HepG2 (cell line): ENCODE measurements around the gene SFXN2. TPM values are rescaled to one million over a fixed set of nuclear protein-coding genes. Genes with fewer than 3 reads are reported as not detected.

Experiments
- ATF4 ChIP-seq, 2 experiments: fragments of 450-650 bp in 1 of 2; sonication (generic) in 1 of 2; formaldehyde crosslinking; IDR thresholded peaks; 2 replicates each; pipeline versions ENCODE4 v1.5.0 to v1.8.0; 2020 to 2022; ENCODE audit warnings: mild to moderate bottlenecking in 1 of 2, missing genetic modification reagents in 1 of 2
- DBP ChIP-seq: sonication (generic); formaldehyde crosslinking; IDR thresholded peaks from 2 replicates; pipeline ENCODE4 v1.4.0; 2020; ENCODE audit warnings: missing genetic modification reagents; ENCODE audit errors: not compliant biosample characterization
- HIVEP1 ChIP-seq: sonication (generic); formaldehyde crosslinking; IDR thresholded peaks from 2 replicates; pipeline ENCODE4 v1.4.0; 2020; ENCODE audit warnings: mild to moderate bottlenecking, missing genetic modification reagents
- HNF4A ChIP-seq: sonication (generic); formaldehyde crosslinking; IDR thresholded peaks from 2 replicates; pipeline ENCODE4 v1.4.0; 2020; ENCODE audit warnings: missing genetic modification reagents
- KDM5B ChIP-seq: sonication (generic); formaldehyde crosslinking; IDR thresholded peaks from 2 replicates; pipeline ENCODE4 v1.4.0; 2020; ENCODE audit warnings: missing genetic modification reagents, mild to moderate bottlenecking, borderline replicate concordance
- KLF16 ChIP-seq, 2 experiments: sonication (generic) in 1 of 2; formaldehyde crosslinking in 1 of 2; IDR thresholded peaks; 2 replicates each; pipeline versions ENCODE4 v1.6.1 to v1.8.0; 2016 to 2023; ENCODE audit warnings: missing genetic modification reagents in 2 of 2, missing compliant biosample characterization in 1 of 2
- RFX3 ChIP-seq: IDR thresholded peaks from 2 replicates; pipeline ENCODE4 v1.6.1; 2016; ENCODE audit warnings: missing biosample characterization, missing genetic modification reagents
- SAP130 ChIP-seq: IDR thresholded peaks from 2 replicates; pipeline ENCODE4 v1.6.1; 2016; ENCODE audit warnings: low read depth
- SKI ChIP-seq: fragments of 450-650 bp; IDR thresholded peaks from one replicate; pipeline ENCODE4 v1.6.1; 2018; ENCODE audit warnings: mild to moderate bottlenecking; ENCODE audit not compliant: partially characterized antibody
- SUZ12 ChIP-seq: fragments of 150-350 bp; IDR thresholded peaks from 2 replicates; pipeline ENCODE4 v1.6.1; 2014; ENCODE audit warnings: low read depth, low read length
- TBL1XR1 ChIP-seq: fragments of 150-350 bp; IDR thresholded peaks from 2 replicates; pipeline ENCODE4 v1.6.1; 2014; ENCODE audit warnings: borderline replicate concordance, low read length; ENCODE audit not compliant: partially characterized antibody
- TFDP2 ChIP-seq: sonication (generic); formaldehyde crosslinking; IDR thresholded peaks from 2 replicates; pipeline ENCODE4 v1.4.0; 2020; ENCODE audit warnings: missing genetic modification reagents
- THRA ChIP-seq: sonication (generic); formaldehyde crosslinking; IDR thresholded peaks from 2 replicates; pipeline ENCODE4 v1.4.0; 2020; ENCODE audit warnings: missing genetic modification reagents, borderline replicate concordance
- XRCC5 ChIP-seq: fragments of 200-400 bp; formaldehyde crosslinking; optimal IDR thresholded peaks from 2 replicates; pipeline ENCODE3; 2017; ENCODE audit warnings: mild to moderate bottlenecking, low read length
- YEATS2 ChIP-seq: sonication (generic); formaldehyde crosslinking; IDR thresholded peaks from 2 replicates; pipeline ENCODE4 v1.4.0; 2020; ENCODE audit warnings: missing genetic modification reagents, borderline replicate concordance
- ZBTB14 ChIP-seq: sonication (generic); formaldehyde crosslinking; IDR thresholded peaks from 2 replicates; pipeline ENCODE4 v1.4.0; 2020; ENCODE audit warnings: missing genetic modification reagents
- ZBTB7A ChIP-seq: sonication (generic); formaldehyde crosslinking; IDR thresholded peaks from 2 replicates; pipeline ENCODE4 v1.8.0; 2022; ENCODE audit warnings: mild to moderate bottlenecking, missing genetic modification reagents
- ZGPAT ChIP-seq: IDR thresholded peaks from 2 replicates; pipeline ENCODE4 v1.6.1; 2016; ENCODE audit warnings: mild to moderate bottlenecking
- ZNF292 ChIP-seq: sonication (generic); formaldehyde crosslinking; IDR thresholded peaks from 2 replicates; pipeline ENCODE4 v1.8.1; 2022; ENCODE audit warnings: mild to moderate bottlenecking, low read depth, missing genetic modification reagents, borderline replicate concordance
- ZNF44 ChIP-seq: sonication (generic); formaldehyde crosslinking; IDR thresholded peaks from 2 replicates; pipeline ENCODE4 v1.5.1; 2020; ENCODE audit warnings: mild to moderate bottlenecking, missing genetic modification reagents
- ZNF501 ChIP-seq: sonication (generic); formaldehyde crosslinking; IDR thresholded peaks from 2 replicates; pipeline ENCODE4 v1.5.1; 2020; ENCODE audit warnings: mild to moderate bottlenecking, moderate library complexity, missing genetic modification reagents
- ZNF530 ChIP-seq: sonication (generic); formaldehyde crosslinking; IDR thresholded peaks from 2 replicates; pipeline ENCODE4 v1.5.0; 2020; ENCODE audit warnings: low read depth, mild to moderate bottlenecking, missing genetic modification reagents
- polyA plus RNA-seq, 8 experiments: library from polyadenylated mRNA; depleted of rRNA in 3 of 8; stranded (reverse) in 7 of 8; unstranded in 1 of 8; fragments of >200 nt; fragmentation: Illumina TruSeq in 4 of 8; extraction: Trizol in 4 of 8; gene quantifications; 2 replicates each; pipeline versions ENCODE4 v1.2.1 to v1.2.3, GENCODE V29; 2011 to 2016; ENCODE audit warnings: low read depth in 4 of 8, missing spikeins in 1 of 8, mixed read lengths in 1 of 8; ENCODE audit not compliant: insufficient read depth in 1 of 8
- total RNA-seq, 5 experiments: library from RNA; depleted of rRNA; stranded (reverse); fragments of >200 nt; fragmentation: Illumina TruSeq; extraction: Trizol; gene quantifications; 2 replicates each; pipeline ENCODE4 v1.2.3, GENCODE V29; 2016; ENCODE audit warnings: low read depth in 1 of 5

SFXN2 gene
- total and polyA plus RNA-seq, 2 of the 13 experiments (the other 11 are each of a cell fraction or from before 2014, with no cell fraction given) = 12.8 to 21.1 TPM

- peak; percentile 70; the same call in 1 of the 2 replicates for TF ChIP-seq ZGPAT (CRISPR knock-in tag)
- no peak for TF ChIP-seq ZNF530
- TF ChIP-seq SAP130 (CRISPR knock-in tag) = peak; percentile 87
- no peak for TF ChIP-seq TBL1XR1
- TF ChIP-seq YEATS2 (CRISPR knock-in tag) = peak; percentile 56; the same call in 1 of the 2 replicates
- peak; percentile 86 for TF ChIP-seq TFDP2
- TF ChIP-seq ZNF44 (CRISPR knock-in tag) = no peak
- TF ChIP-seq ATF4 (CRISPR knock-in tag; IDR thresholded peaks at IDR 0.05) = peak in 1 of 2 experiments; percentile 52; a peak in 2 of 4 replicates
- TF ChIP-seq ZNF292 = no peak; the same call in 1 of the 2 replicates
- TF ChIP-seq ZBTB14 = no peak
- TF ChIP-seq RFX3 (CRISPR knock-in tag) = peak; percentile 90
- TF ChIP-seq THRA (CRISPR knock-in tag) = no peak
- peak; percentile 70 for TF ChIP-seq ZNF501 (CRISPR knock-in tag)
- TF ChIP-seq HIVEP1 (CRISPR knock-in tag) = peak; percentile 52; the same call in 1 of the 2 replicates
- TF ChIP-seq KDM5B (CRISPR knock-in tag) = peak; percentile 63; the same call in 1 of the 2 replicates
- TF ChIP-seq ZBTB7A (CRISPR knock-in tag) = peak; percentile 95
- peak; percentile 9 for TF ChIP-seq SKI
- peak; percentile 15 for TF ChIP-seq XRCC5
- TF ChIP-seq HNF4A (CRISPR knock-in tag) = no peak
- TF ChIP-seq SUZ12 = no peak
- no peak for TF ChIP-seq DBP
- peak in 1 of 2 experiments; percentile 20; a peak in 1 of 4 replicates for TF ChIP-seq KLF16 (CRISPR knock-in tag; IDR thresholded peaks at IDR 0.05)
These were observed 419 bp upstream of the SFXN2 start, which contains the start of gene ARL3 (continued) for GRCh38 chr10:102713814-102714620.
